Measurements from ENCODE around the gene LRP5.

- TF ChIP-seq CTCF (IDR thresholded peaks at IDR 0.05) (no peak), POLR2A (IDR thresholded peaks at IDR 0.05) (no peak)
Observed at GRCh38 chr11:68337399-68337835, 25.0 kb downstream of the LRP5 start.

Data from thyroid gland (tissue), 4 donors.